Measurements from ENCODE around the gene RNU7-1. TPM values are rescaled to one million over a fixed set of nuclear protein-coding genes. Genes with fewer than 3 reads are reported as not detected.

RNU7-1 gene
- polyA plus RNA-seq, 3 donors: 5.0 to 6.0 TPM; not detected in 1

DNA sequence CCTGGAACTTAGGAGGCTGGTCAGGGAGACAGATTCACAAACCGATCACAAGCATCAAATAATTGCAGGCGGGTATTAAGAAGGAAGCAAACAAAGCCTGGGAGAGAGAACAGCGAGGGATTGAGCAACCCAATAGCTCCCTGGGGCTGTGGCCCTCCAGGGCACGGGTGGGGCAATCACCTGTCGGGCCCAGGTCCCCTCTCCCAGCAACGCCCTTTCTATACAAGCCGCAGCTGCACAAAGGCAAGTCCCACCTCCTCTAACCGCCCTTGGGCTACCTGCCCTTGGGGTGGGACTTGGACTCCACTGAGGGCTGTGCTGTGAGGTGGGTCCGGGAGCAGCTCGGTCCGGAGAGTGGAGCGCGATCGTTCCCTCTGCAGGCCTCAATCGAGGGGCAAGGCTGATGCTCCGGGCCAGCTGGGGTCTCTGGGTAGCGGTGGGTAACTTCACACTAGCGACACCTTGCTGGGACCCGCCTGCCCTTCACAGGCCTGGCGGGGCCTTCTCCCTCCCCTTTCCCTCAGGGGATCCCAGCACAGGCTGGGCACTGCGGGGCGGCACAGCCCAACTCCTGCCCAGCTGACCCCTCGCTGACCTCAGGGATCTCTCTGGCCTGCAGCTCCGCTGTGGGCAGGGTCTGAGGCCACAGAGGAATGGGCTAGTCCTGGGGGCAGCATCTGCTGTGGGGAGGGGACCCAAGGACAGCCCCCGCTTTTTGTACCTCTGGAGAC is 18.8 kb downstream of the RNU7-1 start:
- no peak for DNase-seq (ENCODE audit: low read depth in 3 of 3, low spot score in 2 of 3)

GRCh38 chr12:6963016-6963731 is 19.6 kb downstream of the RNU7-1 start:
- no peak for DNase-seq (ENCODE audit: low read depth in 3 of 3, low spot score in 2 of 3)

DNA sequence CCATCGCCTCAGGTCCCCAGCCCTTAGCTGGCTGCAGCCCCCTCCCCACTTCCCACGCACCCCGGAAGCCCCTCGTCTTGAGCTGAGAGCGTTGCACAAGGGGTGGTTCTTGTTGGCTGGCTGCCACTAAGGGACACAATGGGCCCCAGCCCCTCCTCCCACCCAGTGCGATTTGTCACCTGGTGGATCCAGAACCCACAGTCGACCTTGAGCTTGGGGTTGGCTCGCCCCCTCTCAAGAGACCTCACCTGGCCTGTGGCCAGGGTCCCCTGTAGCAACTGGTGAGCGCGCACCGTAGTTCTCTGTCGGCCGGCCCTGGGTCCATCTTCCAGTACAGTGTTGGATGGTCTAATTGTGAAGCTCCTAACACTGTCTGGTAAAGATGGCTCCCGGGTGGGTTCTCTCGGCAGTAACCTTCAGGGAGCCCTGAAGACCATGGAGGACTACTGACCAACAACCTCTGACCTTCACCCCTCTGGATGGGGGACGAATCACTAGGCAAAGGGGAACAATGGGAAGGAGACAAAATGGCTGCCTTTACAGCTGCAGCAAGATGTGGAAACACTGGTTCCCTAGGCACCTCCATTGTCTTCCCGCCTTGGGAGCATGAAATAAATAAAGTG is 20.3 kb downstream of the RNU7-1 start:
- DNase-seq (ENCODE audit: low read depth in 3 of 3, low spot score in 2 of 3): no peak

DNA sequence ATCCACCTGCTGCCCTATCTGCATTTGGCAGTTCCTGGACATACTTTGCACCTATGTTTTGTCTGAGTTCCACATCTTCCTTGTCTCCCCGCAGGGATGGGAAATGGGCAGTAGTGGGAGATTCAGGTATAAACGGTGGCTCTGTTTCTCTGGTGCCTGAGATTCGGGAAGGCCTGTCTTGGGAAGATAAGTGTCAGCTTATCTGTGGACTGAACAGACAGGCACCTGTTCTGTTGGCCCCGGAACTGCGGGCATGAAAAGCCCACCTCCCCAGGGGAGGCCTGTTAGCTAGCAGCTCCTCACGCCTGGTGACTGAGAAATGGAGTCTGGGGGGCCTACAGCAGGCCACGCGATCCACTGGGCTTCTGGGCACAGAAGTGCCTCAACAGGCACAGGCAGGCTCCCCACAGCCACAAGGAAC is 21.0 kb downstream of the RNU7-1 start:
- DNase-seq (ENCODE audit: low read depth in 3 of 3, low spot score in 2 of 3): no peak

GRCh38 chr12:6965026-6965661 is 21.5 kb downstream of the RNU7-1 start:
- peak in 2 of 3 donors; percentile 69 to 76 for DNase-seq (ENCODE audit: low read depth in 3 of 3, low spot score in 2 of 3)

- no peak for DNase-seq (ENCODE audit: low read depth in 3 of 3, low spot score in 2 of 3)
Observed at GRCh38 chr12:6965714-6966113, 22.1 kb downstream of the RNU7-1 start.

DNA sequence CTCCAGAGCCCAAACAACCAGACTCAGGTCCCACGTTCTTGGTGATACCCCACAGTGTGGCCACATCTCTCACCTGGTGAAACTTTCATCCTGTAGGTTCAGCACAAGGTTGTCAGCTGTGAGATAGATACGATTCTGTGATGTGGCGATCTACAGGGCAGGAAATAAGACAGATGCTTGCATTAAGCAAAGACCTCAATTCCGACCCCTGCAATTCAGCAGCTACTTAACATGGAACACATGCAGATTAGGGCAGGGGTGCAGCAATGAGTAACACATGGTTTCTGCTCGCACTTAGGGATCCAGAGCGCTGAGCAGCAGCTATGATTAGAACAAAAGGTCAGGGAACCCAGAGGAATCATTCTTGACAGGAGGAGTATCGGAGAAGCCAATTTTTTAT is 22.7 kb downstream of the RNU7-1 start:
- DNase-seq (ENCODE audit: low read depth in 3 of 3, low spot score in 2 of 3): no peak

DNA sequence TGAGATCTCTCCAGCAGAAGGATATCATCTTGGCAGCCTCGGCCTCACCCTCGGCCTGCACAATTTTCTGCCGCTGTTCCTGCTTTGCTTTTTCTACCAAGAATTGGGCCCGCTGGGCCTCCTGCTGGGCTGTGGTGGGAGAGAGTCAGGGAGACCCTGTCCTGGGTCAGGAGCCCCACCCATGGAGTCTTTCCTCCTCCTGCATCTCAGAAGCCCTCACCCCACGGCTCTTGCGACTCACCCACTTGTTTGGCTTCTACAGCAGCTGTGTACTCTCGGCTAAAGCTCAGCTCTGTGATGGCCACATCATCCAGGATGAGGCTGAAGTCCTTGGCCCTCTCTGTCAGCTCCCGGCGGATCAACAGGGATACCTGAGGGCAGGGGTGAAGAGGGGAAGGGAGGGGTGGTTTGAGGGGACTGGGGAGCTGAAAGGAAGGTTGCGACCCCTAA is 24.1 kb downstream of the RNU7-1 start:
- no peak for DNase-seq (ENCODE audit: low read depth in 3 of 3, low spot score in 2 of 3)

- no peak for DNase-seq (ENCODE audit: low read depth in 3 of 3, low spot score in 2 of 3)
Observed at GRCh38 chr12:6968426-6968825, 24.8 kb downstream of the RNU7-1 start.

- no peak for DNase-seq (ENCODE audit: low read depth in 3 of 3, low spot score in 2 of 3)
Observed at GRCh38 chr12:6970096-6970527, 26.5 kb downstream of the RNU7-1 start.

DNA sequence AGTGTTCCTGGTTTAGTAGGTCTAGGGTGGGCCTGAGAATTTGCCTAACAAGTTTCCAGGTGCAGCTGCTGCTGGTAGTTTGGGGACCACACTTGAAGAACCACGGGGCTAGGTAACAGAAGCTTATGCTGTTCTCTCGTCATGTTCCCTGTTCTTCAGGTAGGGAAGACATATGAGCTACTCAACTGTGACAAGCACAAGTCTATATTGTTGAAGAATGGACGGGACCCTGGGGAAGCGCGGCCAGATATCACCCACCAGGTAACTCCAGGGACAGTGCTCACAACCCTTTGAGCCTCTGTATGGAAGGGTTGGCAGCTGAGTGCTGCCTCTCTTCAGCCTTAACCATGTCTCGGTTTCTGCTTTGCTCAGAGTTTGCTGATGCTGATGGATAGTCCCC is 30.6 kb downstream of the RNU7-1 start:
- no peak for DNase-seq (ENCODE audit: low read depth in 3 of 3, low spot score in 2 of 3)

- no peak for DNase-seq (ENCODE audit: low read depth in 3 of 3, low spot score in 2 of 3)
Observed at GRCh38 chr12:6975297-6976032, 31.8 kb downstream of the RNU7-1 start.

GRCh38 chr12:6977653-6978052 is 34.0 kb downstream of the RNU7-1 start:
- DNase-seq (ENCODE audit: low read depth in 3 of 3, low spot score in 2 of 3): no peak

DNA sequence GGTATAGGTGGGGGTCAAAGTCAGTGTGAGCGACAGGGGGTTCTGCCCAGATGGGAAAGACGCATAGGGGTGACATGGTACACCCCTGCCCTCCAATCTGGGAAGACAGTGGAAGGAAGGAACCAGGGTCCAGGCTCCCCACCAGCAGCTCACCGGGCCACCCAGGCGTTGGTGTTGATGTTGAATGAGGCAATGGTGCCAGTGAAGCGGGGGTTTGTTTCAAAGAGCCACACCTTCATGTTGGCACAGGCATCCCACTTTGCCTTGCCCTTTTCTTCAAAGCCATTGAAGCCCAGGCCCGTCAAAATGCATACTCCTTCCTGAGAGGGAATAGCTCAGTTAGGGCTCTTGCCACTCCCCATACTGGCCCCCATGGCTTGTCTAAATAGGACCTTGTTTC is 34.6 kb downstream of the RNU7-1 start:
- DNase-seq (ENCODE audit: low read depth in 3 of 3, low spot score in 2 of 3): no peak

DNA sequence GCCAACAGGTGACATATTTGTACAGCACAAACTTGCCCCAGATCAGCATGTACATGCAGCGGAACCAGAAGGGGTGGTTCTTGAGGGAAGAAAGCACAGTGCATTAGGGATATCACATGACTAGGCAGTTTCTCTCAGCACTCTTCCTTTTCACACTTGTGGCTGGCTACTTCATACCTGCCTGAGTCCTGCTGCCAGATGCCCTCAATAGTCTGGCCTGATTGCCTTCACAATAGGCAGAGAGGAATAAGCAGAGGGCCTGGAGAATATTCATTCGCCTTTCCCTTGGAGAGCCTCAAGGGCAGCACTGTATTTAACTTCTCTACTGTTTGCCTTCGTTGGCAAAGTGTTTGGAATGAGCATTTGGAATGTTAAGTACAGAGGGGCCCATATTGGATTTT is 35.0 kb downstream of the RNU7-1 start:
- no peak for DNase-seq (ENCODE audit: low read depth in 3 of 3, low spot score in 2 of 3)

DNA sequence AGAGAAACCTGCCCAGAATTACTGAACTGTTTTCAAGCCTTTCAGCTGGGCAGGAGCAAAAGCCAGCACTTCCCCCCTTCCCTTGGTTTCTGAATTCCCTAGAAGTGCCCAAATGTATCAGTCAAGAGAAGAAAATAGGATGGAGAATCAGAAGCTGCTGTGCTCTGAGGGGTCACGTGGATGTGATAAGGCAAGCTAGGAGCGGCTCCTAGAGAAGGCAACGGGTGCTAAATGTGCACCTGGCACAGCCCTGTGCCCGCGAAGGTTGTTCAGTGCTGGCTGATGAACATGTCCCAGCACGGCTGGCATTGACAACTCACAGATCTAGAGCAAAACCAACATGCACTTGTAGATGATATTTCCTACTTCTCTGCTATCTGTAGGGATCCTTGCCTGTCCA is 35.4 kb downstream of the RNU7-1 start:
- no peak for DNase-seq (ENCODE audit: low read depth in 3 of 3, low spot score in 2 of 3)

- no peak for DNase-seq (ENCODE audit: low read depth in 3 of 3, low spot score in 2 of 3)
Observed at GRCh38 chr12:6979453-6979852, 35.8 kb downstream of the RNU7-1 start.

DNA sequence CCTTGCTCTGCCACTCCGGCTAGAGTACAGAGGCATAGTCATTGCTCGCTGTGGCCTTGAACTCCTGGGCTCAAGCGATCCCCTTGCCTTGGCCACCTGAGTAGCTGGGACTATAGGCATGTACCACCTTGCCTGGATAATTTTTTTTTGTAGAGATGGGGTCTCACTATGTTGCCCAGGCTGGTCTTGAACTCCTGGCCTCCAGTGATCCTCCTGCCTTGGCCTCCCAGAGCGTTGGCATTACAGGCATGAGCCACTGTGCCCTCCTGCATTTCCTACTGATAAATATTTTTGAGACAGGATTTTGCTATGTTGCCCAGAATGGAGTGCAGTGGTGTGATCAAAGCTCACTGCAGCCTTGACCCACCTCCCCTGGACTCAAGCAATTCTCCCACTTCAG is 36.5 kb downstream of the RNU7-1 start:
- no peak for DNase-seq (ENCODE audit: low read depth in 3 of 3, low spot score in 2 of 3)

DNA sequence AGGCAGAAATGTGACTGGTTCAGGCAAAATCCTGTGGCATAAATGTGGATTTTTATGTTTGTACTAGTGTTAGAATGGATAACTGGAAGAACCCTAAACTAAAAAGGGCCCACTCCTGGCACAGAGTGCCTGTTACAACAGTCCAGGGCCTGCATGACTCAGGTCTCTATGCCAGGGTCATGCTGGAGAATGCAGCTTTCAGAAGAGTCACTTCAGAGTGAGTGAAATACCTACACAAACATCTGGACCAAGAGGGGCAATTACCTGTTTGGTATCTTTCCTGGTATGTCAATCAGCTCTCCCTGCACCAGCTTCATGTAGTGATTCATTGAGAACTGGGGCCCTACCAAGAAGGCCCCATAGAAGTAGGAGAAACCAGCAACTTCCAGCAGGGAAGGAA is 37.1 kb downstream of the RNU7-1 start:
- no peak for DNase-seq (ENCODE audit: low read depth in 3 of 3, low spot score in 2 of 3)

All from right renal cortex interstitium (tissue), 3 donors.